ENCODE data around the gene RIMOC1. TPM values are rescaled to one million over a fixed set of nuclear protein-coding genes. Genes with fewer than 3 reads are reported as not detected.

The RIMOC1 gene
- total RNA-seq, 1 donor from 2014 or later, result 31.5 TPM

- Mint-ChIP-seq H3K4me1 (ENCODE audit: unreplicated experiment) (no peaks in the 10 kb centered on the region), H3K9me3 (ENCODE audit: unreplicated experiment) (no peaks in the 10 kb centered on the region), H3K27ac (ENCODE audit: unreplicated experiment) (no peak overlapping the region), H3K27me3 (ENCODE audit: unreplicated experiment) (no peaks in the 10 kb centered on the region), H3K4me3 (ENCODE audit: unreplicated experiment) (no peak overlapping the region), H3K36me3 (ENCODE audit: low read depth, unreplicated experiment) (no peaks in the 10 kb centered on the region)
- no peak for DNase-seq (ENCODE audit: low spot score)
- no peak for TF ChIP-seq CTCF (IDR thresholded peaks at IDR 0.05; ENCODE audit: unreplicated experiment)
Measured at GRCh38 chr5:41885286-41885685, 18.9 kb upstream of the RIMOC1 start.

GRCh38 chr5:41891066-41891707 is 13.0 kb upstream of the RIMOC1 start:
- no peaks in the 10 kb centered on the region for H3K4me1 Mint-ChIP-seq (ENCODE audit: unreplicated experiment)
- H3K9me3 Mint-ChIP-seq (ENCODE audit: unreplicated experiment), result no peaks in the 10 kb centered on the region
- no peak overlapping the region for H3K4me3 Mint-ChIP-seq (ENCODE audit: unreplicated experiment)
- no peak overlapping the region for H3K27ac Mint-ChIP-seq (ENCODE audit: unreplicated experiment)
- H3K36me3 Mint-ChIP-seq (ENCODE audit: low read depth, unreplicated experiment), result no peaks in the 10 kb centered on the region
- TF ChIP-seq CTCF (IDR thresholded peaks at IDR 0.05; ENCODE audit: unreplicated experiment), result no peak
- no peaks in the 10 kb centered on the region for H3K27me3 Mint-ChIP-seq (ENCODE audit: unreplicated experiment)
- no peak for DNase-seq (ENCODE audit: low spot score)

- no peaks in the 10 kb centered on the region for H3K9me3 Mint-ChIP-seq (ENCODE audit: unreplicated experiment)
- no peaks in the 10 kb centered on the region for H3K4me1 Mint-ChIP-seq (ENCODE audit: unreplicated experiment)
- H3K27me3 Mint-ChIP-seq (ENCODE audit: unreplicated experiment), result no peaks in the 10 kb centered on the region
- DNase-seq (ENCODE audit: low spot score), result no peak
- TF ChIP-seq CTCF (IDR thresholded peaks at IDR 0.05; ENCODE audit: unreplicated experiment), result no peak
- no peak overlapping the region for H3K27ac Mint-ChIP-seq (ENCODE audit: unreplicated experiment)
- H3K36me3 Mint-ChIP-seq (ENCODE audit: low read depth, unreplicated experiment), result no peaks in the 10 kb centered on the region
- H3K4me3 Mint-ChIP-seq (ENCODE audit: unreplicated experiment), result no peak overlapping the region
Measured at GRCh38 chr5:41892031-41892430, 12.1 kb upstream of the RIMOC1 start.

- TF ChIP-seq CTCF (IDR thresholded peaks at IDR 0.05; ENCODE audit: unreplicated experiment), result no peak
- no peaks in the 10 kb centered on the region for H3K27me3 Mint-ChIP-seq (ENCODE audit: unreplicated experiment)
- DNase-seq (ENCODE audit: low spot score), result no peak
- H3K27ac Mint-ChIP-seq (ENCODE audit: unreplicated experiment), result no peak overlapping the region
- no peaks in the 10 kb centered on the region for H3K9me3 Mint-ChIP-seq (ENCODE audit: unreplicated experiment)
- H3K36me3 Mint-ChIP-seq (ENCODE audit: low read depth, unreplicated experiment), result no peaks in the 10 kb centered on the region
- no peak overlapping the region for H3K4me3 Mint-ChIP-seq (ENCODE audit: unreplicated experiment)
- H3K4me1 Mint-ChIP-seq (ENCODE audit: unreplicated experiment), result no peaks in the 10 kb centered on the region
Measured at GRCh38 chr5:41893074-41893851, 10.9 kb upstream of the RIMOC1 start.

- H3K4me1 Mint-ChIP-seq (ENCODE audit: unreplicated experiment), result no peaks in the 10 kb centered on the region
- H3K27me3 Mint-ChIP-seq (ENCODE audit: unreplicated experiment), result no peaks in the 10 kb centered on the region
- no peaks in the 10 kb centered on the region for H3K9me3 Mint-ChIP-seq (ENCODE audit: unreplicated experiment)
- no peak for TF ChIP-seq CTCF (IDR thresholded peaks at IDR 0.05; ENCODE audit: unreplicated experiment)
- no peak for DNase-seq (ENCODE audit: low spot score)
- H3K36me3 Mint-ChIP-seq (ENCODE audit: low read depth, unreplicated experiment), result no peaks in the 10 kb centered on the region
- H3K27ac Mint-ChIP-seq (ENCODE audit: unreplicated experiment), result no peak overlapping the region
- H3K4me3 Mint-ChIP-seq (ENCODE audit: unreplicated experiment), result no peak overlapping the region
Measured at GRCh38 chr5:41896230-41896629, 7.9 kb upstream of the RIMOC1 start.
